NCI-H2227 (cell line): ENCODE measurements around the gene TAF11L13.
"Not testable (repeated sequence)": the region's sequence is repeated elsewhere in the genome, so short reads cannot be mapped to it uniquely, and the experiment has no call there.

Experiments
- DNase-seq: peaks from one replicate; lab custom pipeline; 2025; ENCODE audit not compliant: unreplicated experiment; lab: John Stamatoyannopoulos, UW

The TAF11L13 gene

DNA sequence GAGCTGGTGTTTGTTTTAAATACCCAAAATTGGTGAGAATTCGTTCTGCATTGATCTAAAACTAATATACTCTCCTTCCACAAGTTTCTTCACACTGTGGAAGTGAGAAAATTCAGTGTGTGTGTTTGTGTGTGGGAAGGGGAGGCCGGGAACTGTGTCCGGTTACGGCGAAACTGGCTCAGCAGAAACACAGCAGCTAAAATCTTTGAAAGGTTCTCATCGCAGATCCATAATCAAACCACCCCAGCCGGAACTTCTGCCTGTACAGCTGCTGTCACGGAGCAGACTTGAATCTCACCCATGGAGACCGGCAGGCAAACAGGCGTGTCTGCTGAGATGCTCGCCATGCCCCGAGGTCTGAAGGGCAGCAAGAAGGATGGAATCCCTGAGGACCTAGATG lies at the start of gene TAF11L13:
Gene TAF11L13, plus strand, starts transcription at position 301 of the 400 bp plus-strand sequence.
- DNase-seq = not testable (repeated sequence)

DNA sequence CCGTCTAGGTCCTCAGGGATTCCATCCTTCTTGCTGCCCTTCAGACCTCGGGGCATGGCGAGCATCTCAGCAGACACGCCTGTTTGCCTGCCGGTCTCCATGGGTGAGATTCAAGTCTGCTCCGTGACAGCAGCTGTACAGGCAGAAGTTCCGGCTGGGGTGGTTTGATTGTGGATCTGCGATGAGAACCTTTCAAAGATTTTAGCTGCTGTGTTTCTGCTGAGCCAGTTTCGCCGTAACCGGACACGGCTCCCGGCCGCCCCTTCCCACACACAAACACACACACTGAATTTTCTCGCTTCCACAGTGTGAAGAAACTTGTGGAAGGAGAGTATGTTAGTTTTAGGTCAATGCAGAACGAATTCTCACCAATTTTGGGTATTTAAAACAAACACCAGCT lies 46.2 kb upstream of the TAF11L13 start, which contains the start of gene TAF11L7:
Gene TAF11L7, minus strand, starts transcription at position 101 of the 400 bp plus-strand sequence.
- not testable (repeated sequence) for DNase-seq

DNA sequence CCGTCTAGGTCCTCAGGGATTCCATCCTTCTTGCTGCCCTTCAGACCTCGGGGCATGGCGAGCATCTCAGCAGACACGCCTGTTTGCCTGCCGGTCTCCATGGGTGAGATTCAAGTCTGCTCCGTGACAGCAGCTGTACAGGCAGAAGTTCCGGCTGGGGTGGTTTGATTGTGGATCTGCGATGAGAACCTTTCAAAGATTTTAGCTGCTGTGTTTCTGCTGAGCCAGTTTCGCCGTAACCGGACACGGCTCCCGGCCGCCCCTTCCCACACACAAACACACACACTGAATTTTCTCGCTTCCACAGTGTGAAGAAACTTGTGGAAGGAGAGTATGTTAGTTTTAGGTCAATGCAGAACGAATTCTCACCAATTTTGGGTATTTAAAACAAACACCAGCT lies 41.0 kb upstream of the TAF11L13 start, which contains the start of gene TAF11L8:
Gene TAF11L8, minus strand, starts transcription at position 101 of the 400 bp plus-strand sequence.
- DNase-seq = not testable (repeated sequence)

DNA sequence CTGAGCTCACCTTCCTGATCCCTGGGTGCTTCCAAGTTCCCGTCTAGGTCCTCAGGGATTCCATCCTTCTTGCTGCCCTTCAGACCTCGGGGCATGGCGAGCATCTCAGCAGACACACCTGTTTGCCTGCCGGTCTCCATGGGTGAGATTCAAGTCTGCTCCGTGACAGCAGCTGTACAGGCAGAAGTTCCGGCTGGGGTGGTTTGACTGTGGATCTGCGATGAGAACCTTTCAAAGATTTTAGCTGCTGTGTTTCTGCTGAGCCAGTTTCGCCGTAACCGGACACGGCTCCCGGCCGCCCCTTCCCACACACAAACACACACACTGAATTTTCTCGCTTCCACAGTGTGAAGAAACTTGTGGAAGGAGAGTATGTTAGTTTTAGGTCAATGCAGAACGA lies 37.6 kb upstream of the TAF11L13 start, which contains the start of gene TAF11L9:
Gene TAF11L9, minus strand, starts transcription at position 140 of the 400 bp plus-strand sequence.
- not testable (repeated sequence) for DNase-seq

DNA sequence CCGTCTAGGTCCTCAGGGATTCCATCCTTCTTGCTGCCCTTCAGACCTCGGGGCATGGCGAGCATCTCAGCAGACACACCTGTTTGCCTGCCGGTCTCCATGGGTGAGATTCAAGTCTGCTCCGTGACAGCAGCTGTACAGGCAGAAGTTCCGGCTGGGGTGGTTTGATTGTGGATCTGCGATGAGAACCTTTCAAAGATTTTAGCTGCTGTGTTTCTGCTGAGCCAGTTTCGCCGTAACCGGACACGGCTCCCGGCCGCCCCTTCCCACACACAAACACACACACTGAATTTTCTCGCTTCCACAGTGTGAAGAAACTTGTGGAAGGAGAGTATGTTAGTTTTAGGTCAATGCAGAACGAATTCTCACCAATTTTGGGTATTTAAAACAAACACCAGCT lies 34.2 kb upstream of the TAF11L13 start, which contains the start of gene TAF11L10:
Gene TAF11L10, minus strand, starts transcription at position 101 of the 400 bp plus-strand sequence.
- not testable (repeated sequence) for DNase-seq

DNA sequence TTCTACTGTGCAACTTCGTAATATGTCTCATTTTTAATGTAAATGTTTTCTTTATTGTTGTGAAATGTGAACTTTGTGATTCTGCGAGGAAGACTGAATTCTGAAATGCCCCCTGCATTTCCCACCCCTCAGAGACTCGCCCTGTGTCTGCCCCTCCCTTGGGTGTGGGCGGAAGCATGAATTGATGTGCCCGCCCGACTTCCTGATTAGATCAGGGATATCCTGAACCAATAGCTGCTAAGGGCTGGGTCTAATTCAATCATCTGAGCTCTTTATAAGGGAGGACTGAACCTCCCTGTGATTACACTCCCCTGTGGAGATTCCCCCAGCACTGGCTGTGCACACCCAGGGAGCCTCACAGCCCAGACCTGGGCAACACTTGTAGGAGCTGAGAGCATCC lies 28.0 kb upstream of the TAF11L13 start, which contains the start of gene TAF11L11:
Gene TAF11L11, plus strand, starts transcription at position 304 of the 400 bp plus-strand sequence.
- DNase-seq = not testable (repeated sequence)

DNA sequence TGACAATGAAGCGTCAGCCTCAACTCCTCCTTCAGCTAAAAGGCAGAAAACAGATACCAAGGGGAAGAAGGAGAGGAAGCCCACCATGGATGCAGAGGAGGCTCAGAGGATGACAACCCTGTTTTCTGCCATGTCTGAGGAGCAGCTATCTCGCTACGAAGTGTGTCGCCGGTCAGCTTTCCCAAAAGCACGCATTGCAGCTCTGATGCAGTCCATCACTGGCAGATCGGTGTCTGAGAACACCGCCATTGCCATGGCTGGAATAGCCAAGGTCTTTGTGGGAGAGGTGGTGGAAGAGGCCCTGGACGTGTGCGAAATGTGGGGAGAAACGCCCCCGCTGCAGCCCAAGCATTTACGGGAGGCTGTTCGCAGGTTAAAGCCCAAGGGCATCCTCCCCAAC lies 26.9 kb upstream of the TAF11L13 start:
- DNase-seq = no peak

DNA sequence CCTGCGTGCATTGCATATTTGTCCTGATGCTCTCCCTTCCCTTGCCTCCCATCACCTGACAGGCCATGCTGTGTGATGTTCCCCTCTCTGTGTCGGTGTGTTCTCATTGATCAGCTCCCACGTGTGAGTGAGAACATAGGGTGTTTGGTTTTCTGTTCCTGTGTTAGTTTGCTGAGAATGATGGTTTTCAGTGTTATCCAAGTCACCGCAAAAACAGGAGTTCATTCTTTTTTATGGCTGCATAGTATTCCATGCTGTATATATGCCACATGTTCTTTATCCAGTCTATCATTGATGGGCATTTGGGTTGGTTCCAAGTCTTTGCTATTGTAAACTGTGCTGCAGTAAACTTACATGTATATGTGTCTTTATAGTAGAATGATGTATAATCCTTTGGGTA lies 24.4 kb upstream of the TAF11L13 start:
- not testable (repeated sequence) for DNase-seq

DNA sequence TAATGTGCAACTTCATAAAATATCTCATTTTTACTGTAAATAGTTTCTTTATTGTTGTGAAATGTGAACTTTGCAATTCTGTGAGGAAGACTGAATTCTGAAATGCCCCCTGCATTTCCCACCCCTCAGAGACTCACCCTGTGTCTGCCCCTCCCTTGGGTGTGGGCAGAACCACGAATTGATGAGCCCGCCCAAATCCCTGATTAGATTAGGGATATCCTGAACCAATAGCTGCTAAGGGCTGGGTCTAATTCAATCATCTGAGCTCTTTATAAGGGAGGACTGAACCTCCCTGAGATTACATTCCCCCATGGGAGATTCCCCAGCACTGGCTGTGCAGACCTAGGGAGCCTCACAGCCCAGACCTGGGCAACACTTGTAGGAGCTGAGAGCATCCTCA lies 21.8 kb upstream of the TAF11L13 start, which contains the start of gene TAF11L12:
Gene TAF11L12, plus strand, starts transcription at position 301 of the 400 bp plus-strand sequence.
- not testable (repeated sequence) for DNase-seq

DNA sequence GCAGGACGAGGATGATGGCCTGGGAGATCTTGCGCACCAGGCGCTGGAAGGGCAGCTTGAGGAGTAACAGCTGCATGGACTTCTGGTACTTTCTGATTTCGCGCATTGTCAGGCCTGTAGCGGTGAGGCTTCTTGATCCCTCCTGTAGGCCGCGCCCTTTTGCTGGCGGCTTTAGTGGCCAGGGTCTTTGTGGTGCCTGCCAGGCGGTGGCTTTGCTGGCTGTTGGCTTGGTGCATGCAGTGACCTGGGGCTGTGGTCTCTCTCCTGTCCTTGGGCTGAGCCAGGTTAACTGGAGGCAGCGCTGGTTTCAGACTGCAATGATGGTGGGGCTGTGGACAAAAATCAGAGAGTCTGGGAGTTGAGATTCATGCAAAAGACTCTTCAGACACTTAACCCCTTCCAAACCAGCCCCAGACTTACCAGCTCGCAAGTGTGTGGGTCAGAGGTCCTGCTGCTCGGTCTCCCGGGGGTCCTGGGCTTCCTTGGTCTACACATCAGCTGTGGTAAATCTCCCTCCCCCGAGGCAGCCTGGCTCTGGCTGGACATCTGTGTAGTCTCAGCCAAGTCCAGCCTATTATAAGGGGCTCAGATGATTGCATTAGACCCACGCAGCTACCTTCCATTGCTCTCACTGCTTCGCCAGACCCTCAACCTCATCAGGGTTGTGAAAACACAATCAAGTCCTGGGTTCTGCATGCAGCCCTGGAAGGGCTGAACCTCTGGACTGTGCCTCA lies 16.8 kb upstream of the TAF11L13 start:
- DNase-seq = no peak

DNA sequence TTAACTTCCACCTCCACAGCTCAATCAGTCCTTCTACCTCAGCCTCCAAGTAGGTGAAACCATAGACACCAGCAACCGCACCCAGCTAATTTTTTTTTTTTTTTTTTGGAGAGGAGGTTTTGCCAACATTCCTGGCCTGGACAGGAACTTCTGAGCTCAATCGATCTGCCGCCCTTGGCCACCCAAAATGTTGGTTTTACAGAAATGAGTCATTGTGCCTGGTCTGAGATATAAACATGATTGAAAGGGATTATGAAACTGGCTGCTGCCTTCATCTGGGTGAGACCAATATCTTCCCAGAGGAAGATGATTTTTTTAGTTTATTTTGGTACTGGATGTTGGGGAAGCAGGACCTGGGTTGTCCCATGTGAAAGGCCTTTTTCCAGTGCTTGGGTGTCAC lies 12.5 kb upstream of the TAF11L13 start:
- no peak for DNase-seq

DNA sequence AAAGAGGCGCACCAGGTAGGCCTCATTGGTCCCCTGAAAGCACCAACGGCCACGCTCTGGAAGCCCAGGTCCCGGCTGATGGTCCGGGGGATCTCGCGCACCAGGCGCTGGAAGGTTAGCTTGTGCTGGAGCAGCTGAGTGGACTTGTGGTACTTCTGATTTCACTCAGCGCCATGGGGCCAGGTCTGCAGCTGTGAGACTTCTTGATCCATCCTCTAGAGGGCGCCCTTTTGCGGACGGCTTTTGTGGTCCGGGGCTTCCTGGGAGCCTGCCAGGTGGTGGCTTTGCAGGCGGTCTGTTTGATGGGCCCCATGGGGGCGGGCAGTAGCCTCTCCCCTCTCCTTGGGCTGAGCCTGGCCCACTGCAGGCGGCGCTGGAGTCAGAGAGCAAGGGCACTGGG lies 11.3 kb upstream of the TAF11L13 start:
- no peak for DNase-seq

DNA sequence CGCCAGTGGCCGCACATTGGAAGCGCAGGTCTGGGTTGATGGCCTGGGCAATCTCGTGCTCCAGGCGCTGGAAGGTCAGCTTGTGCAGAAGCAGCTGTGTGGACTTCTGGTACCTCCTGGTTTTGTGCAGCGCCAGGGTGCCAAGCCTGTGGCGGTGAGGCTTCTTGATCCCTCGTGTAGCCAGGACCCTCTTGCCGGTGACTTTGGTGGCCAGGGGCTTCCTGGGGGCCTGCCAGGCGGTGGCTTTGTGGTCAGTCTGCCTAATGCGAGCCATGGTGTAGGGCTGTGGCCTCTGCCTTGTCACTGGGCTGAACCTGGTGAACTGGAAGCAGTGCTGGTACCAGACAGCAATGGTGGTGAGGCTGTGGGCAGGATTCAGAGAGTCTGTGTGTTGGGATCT lies 6.2 kb upstream of the TAF11L13 start:
- no peak for DNase-seq

DNA sequence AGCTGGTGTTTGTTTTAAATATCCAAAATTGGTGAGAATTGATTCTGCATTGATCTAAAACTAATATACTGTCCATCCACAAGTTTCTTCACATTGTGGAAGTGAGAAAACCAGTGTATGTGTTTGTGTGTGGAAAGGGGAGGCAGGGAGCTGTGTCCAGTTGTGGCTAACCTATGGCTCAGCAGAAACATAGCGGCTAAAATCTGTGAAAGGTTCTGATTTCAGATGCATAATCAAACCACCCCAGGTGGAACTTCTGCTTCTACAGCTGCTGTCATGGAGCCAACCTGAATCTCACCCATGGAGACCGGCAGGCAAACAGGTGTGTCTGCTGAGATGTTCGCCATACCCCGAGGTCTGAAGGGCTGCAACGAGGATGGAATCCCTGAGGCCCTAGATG lies 2.3 kb downstream of the TAF11L13 start, which contains the start of gene TAF11L14:
Gene TAF11L14, plus strand, starts transcription at position 301 of the 400 bp plus-strand sequence.
- no peak for DNase-seq

DNA sequence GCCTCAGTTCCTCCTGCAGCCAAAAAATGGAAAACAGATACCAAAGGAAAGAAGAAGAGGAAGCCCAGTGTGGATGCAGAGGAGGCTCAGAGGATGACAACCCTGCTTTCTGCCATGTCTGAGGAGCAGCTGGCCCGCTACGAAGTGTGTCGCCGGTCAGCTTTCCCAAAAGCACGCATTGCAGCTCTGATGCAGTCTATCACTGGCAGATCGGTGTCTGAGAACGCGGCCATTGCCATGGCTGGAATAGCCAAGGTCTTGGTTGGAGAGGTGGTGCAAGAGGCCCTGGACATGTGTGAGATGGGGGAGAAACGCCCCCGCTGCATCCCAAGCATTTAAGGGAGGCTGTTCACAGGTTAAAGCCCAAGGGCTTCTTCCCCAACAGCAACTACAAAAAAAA lies 17.3 kb downstream of the TAF11L13 start:
- DNase-seq = not testable (repeated sequence)

DNA sequence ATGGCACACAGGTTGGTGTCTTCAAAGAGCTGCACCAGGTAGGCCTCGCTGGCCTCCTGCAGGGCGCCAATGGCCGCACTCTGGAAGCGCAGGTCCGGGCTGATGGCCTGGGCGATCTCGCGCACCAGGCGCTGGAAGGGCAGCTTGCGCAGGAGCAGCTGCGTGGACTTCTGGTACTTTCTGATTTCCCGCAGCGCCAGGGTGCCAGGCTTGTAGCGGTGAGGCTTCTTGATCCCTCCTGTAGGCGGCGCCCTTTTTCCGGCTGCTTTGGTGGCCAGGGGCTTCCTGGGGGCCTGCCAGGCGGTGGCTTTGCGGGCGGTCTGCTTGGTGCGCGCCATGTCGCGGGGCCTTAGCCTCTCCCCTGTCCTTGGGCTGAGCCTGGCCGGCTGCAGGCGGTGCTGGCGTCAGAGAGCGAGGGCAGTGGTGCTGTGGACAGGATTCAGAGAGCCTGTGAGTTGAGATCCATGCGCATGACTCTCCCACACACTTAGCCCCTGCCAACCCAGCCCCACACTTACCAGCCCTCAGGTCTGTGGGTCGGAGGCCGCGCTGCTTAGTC lies 23.4 kb downstream of the TAF11L13 start:
- DNase-seq = not testable (repeated sequence)

DNA sequence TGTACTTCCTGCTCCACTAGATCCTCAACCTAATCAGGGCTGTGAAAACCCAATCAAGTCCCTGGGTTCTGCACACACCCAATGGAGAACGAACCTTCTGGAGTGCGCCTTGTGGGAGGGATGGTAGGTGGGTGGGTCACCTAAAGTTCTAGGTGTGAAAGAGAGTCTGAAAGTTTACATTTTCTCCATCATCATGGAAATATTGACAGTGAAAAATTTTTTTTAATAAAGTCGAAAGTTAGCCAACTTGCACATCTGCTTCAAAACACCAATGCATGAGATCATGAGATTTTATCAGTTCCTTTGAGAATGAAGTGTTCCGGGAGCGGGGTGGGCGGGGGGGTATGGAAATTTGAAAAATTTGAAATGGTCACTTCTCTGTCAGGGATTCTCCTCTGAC lies 24.0 kb downstream of the TAF11L13 start:
- DNase-seq = no peak

DNA sequence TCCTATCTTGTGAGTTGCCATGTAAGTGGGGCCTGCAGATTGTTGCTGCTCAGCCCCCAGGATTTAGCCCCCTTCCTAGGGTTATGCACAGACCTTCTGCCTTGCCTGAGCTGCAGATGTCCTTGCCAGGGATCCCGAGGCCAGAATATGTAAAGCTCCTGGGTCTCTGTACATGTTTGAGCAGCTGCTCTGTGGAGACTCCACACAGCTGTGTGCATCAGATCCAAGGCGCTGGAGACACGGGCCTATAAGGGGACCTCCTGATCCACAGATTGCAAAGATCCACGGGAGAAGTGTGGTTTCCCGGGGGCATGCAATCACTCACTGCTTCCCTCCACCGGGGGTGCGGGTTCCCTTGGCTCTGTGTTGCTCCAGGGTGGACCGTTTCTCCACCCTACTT lies 31.3 kb downstream of the TAF11L13 start:
- DNase-seq = no peak

DNA sequence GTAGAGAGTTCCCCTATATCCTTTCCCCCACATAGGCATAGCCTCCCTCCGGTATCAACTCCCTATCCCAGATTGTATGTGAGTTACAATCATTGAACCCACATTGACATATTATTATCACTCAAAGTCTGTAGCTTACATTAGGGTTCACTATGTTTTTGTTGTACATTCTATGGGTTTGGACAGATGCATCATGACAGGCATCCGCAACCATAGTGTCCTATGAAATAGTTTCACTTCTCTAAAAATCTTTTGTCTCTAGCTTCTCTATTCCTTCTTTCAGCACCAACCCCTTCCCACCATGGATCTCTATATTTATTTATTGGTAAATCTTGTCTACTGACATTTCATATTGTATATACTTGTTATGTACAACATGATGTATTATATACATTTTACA lies 33.9 kb downstream of the TAF11L13 start:
- DNase-seq = no peak

DNA sequence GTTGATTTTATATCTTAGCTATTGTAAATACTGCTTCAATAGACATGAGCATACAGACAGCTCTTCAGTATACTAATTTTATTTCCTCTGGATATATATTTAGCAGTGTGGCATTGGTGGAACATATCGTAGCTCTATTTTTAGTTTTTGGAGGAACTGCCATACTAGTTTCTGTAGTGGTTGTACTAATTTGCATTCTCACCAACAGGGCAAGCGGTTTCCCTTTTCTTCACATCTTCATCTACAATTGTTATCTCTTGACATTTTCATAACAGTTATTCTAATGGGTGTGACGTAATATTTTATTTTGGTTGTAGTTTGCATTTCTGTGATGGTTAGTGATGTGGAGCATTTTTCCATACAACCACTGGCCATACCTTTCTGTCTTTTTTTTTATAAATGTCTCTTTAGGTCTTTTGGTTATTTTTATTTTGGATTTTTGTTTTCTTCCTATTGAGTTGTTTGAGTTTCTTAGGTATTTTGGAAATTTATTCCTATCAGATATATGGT lies 34.9 kb downstream of the TAF11L13 start:
- DNase-seq = no peak

DNA sequence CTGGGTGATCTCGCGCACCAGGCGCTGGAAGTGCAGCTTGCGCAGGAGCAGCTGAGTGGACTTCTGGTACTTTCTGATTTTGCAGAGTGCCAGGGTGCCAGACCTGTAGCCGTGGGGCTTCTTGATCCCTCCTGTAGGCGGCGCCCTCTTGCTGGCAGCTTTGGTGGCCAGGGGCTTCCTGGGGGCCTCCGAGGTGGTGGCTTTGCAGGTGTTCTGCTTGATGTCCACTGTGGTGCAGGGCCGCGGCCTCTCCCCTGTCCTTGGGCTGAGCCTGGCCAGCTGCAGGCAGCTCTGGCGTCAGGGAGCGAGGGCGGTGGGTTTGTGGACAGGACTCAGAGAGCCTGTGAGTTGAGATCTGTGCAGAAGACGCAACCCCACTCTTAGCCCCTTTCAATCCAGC lies 38.5 kb downstream of the TAF11L13 start:
- no peak for DNase-seq
